Measurements from ENCODE around the gene RPLP1.
"Not testable (repeated sequence)": the region's sequence is repeated elsewhere in the genome, so short reads cannot be mapped to it uniquely, and the experiment has no call there.

Gene RPLP1

DNA sequence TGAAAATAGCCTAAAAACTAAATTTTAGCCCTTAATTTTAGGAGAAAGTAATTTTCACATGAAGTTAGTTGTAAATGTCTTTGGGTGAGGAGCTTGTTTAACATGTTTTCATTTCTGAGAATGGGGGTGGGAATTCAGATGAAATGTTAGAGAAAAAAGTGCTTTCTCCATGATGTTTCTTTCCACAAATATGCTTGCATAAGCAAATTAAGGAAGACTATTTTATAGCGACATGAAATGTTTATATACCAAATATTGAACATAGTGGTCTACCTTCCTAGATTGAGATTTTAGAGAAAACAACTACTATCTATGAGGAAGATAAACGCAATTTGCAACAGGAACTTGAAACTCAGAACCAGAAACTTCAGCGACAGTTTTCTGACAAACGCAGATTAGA, 13.0 kb upstream of the RPLP1 start:
- no peak for DNase-seq (ENCODE audit: low spot score)

DNA sequence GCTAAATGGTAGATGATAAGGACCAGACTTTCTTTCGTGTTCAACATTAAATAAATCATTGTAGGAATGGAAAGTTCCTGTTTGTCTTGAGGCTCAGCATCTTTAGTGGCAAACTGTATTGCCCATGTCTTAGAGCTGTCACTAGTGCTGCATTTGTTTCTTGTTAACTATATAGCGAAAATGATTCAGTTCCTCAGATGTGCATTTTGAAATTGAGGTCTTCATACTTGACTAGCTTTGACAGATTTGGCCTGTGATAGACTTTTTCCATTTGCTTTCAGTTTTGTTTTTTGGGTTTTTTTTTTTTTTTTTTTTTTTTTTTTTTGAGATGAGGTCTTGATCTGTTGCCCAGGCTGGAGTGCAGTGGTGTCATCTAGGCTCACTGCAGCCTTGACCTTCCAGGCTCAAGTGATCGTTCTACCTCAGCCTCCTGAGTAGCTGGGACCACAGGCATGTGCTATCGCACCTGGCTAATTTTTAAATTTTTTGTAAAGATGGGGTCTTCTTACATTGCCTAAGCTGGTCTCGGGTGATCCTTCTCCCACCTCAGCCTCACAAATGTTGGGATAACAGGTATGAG, 9.5 kb upstream of the RPLP1 start:
- no peak for DNase-seq (ENCODE audit: low spot score)

DNA sequence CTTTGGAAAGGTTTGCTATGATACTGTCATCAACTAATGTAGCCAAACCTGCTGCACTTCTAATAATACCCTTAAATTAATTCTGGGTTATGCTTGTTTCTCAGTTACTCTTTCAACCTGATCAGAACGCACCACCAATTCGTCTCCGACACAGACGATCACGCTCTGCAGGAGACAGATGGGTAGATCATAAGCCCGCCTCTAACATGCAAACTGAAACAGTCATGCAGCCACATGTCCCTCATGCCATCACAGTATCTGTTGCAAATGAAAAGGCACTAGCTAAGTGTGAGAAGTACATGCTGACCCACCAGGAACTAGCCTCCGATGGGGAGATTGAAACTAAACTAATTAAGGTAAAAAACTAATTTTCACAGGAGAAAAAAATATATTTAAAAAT, 7.9 kb upstream of the RPLP1 start:
- no peak for DNase-seq (ENCODE audit: low spot score)

DNA sequence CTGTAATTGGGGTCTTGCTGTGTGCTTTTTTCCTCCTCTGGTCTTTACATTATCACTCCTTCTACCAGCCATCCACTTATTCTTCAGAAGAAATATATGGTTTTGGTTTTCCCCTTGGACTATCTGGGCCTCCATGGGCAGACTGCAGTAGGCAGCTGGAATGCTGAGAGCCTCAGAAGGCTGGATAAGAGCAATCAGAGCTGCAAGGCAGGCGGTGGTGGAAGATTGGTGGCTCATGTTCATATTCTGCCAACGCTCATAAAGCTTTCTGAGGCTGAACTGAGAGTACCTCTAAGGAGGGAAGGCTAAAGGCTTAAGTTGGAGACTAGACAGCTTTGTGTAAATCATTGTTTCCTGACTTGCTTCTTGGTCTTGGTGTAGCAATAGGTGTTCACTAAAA, 5.7 kb upstream of the RPLP1 start:
- DNase-seq (ENCODE audit: low spot score), result no peak

DNA sequence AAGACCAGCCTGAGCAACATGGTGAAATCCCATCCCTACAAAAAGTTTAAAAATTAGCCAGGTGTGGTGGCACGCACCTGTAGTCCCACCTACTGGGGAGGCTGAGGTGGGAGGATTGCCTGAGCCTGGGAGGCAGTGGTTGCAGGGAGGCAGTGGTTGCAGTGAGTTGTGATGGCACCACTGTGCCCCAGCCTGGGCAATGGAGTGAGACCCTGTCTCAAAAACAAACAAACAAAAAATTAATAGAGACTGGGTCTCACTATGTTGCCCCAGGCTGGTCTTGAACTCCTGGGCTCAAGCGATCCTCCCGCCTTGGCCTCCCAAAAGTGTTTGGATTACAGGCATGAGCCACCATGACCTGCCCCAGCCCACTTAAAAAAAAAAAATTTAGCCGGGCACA, 2.4 kb upstream of the RPLP1 start:
- DNase-seq (ENCODE audit: low spot score), result not testable (repeated sequence)

DNA sequence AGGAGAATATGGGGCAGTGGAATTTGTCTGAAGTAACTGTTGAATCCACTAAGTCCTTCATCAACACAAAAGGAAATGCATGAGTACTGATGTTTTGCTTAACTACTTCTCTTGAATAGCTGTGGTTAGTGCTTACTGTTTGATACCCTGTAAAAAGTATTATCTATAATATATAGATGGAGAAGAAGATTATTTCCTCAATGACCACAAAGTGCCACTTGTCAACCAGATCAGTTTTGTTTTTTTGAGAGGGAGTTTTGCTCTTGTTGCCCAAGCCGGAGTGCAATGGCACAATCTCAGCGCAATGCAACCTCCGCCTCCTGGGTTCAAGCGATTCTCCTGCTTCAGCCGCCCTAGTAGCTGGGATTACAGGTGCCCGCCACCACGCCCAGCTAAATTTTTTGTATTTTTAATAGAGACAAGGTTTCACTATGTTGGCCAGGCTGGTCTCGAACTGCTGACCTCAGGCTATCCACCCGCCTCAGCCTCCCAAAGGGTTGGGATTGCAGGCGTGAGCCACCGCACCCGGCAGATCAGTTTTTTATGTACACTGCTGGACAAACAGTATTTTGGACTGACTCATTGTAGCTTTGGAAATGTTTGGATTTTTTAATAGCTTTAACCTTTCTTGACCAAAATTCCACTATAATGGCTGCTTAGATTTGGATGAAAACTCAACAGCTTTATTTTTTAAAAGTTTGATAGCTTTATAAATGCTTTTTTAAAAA, 1.5 kb upstream of the RPLP1 start:
- DNase-seq (ENCODE audit: low spot score), result no peak

DNA sequence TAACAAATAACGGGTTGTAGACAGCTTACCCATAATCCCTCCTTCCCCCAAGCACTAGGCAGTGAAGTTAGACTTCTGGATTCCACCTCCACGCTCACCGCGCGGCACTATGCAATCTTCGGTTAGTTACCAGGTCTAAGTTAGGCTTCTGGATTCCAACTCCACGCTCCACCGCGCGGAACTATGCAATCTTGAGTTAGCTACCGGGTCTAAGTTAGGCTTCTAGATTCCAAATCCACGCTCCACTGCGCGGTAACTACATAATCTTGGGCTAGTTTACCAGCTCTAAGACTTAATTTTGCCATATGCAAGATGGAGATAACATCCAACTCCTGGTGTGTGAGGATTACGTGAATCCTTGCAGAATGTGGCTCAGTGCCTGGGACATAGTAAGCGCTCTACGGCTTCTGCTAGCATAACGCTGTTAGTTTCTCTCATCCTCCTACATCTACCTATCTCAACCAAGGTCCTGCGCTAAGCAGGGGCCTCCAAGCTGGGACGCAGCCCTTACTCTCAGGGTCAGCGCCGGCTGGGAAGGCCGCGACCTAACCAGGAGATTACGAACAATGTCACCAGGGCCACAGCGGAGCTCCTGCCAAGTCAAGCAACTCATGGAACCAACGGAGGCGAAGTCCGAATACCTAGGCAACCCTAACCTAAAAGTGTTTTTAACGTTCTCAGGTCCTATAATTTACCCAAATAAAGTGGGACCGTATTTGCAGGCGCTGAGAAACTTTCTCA, 497 bp upstream of the RPLP1 start:
- peak; percentile 39 for DNase-seq (ENCODE audit: low spot score)

DNA sequence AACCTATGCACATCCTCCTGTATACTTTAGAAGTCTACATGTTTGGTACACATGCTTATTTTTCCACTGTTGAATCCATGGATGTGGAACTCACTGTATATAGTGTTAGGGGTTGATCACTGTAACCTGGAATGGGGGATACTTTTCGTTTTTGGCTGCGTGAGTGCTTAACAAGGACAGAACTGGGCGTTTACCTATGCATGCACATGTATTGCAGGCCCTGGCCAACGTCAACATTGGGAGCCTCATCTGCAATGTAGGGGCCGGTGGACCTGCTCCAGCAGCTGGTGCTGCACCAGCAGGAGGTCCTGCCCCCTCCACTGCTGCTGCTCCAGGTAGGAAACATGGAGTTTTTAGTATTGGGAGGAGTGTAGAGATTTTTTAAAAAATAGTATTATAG, 2.3 kb downstream of the RPLP1 start:
- no peak for DNase-seq (ENCODE audit: low spot score)

DNA sequence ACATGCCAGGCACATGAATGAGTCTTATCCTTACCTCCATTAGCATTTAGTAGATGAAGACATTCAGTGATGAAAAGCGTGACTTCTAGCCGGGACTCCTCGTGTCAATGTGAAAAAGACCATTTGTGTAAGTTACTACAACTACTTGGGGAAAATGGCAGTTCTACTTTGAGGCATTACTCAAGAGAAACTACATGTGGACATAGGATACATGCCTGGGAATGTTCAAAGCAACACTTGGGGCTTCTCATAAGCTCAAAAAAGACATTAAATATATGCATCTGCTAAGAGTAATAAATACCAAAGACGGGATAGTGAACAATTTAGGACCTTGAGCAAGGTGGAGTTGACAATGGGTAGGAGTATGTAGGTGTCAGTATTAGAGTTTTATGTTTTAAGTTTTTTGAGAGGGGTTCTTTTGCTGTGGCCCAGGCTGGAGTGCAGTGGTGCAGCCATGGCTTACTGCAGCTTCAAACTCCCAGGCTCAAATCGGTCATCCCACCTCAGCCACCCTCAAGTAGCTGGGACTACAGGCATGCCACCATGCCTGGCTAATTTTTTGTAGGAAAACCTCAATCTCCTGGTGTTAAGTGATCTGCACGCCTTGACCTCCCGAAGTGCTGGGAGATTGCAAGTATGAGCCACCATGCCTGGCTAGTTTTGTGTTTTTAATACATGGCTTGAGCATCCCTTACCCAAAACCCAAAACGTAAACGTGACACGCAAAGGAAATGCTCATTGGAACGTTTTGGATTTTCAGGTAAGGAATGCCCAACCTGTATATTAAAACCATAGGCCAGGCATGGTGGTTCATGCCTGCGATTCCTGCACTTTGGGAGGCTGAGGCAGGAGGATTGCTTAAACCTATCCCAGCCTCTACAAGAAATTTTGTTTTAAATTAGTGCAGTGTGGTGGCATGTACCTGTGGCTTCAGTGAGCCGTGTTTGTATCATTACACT, 3.9 kb downstream of the RPLP1 start:
- no peak for DNase-seq (ENCODE audit: low spot score)

DNA sequence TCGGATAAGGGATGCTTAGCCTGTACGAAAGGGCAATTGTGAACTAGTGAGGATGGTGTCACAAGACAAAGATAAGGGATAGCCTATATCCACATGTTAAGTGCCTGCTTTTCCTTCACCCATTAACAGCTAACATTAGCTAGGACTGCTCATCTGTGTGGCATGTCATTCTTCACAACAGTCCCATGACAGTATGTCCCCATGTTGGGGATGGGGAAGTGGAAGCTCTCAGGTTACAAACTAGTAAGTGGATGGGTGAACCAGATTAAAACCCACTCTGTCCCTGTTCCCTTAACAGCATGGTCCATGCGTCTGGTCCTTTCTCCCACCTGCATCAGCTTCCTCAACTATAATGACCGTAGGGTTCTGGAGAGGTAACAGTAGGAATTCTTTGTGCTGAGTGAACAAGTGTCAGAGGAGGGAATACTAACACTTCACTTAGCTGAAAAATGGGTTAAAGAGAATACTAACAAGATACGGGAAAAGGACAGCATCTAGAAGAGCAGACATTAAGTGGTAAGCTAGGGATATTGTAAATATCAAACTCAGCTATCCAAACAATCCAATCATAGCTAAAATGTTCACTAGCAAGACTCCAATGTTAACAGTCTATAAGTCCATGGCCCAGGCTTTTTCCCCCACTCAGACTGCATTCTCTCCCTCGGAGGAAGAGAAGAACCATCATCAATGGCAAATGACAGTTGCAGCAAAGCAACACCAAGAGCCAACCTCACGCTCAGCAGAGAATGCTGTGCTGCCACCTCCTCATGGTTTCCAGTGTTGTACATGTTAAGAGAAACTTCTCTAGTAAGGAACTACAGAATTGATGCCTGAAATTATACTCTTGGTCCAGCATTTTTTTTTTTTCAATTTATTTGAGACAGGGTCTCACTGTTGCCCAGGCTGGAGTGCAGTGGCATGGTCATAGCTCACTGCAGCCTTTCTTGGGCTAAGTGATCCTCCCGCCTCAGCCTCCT, 5.0 kb downstream of the RPLP1 start:
- no peak for DNase-seq (ENCODE audit: low spot score)

DNA sequence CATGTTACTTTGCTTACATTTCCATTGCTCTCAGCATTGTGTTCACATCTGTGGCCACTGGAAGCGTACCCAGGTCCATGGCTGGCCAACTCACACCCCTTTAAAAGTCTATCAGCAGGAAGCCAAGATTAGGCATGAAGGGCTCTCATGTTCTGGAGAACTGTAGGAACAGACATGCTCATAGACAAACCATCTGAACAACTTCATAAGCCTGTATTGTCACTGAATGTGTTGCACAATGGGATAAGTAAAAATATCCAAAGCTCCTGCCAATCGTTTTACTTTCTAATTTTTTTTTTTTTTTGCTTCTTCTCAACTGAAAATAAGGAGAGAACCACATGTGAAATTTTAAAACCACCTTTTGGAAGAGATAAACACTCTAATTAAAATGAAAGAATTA, 6.4 kb downstream of the RPLP1 start:
- DNase-seq (ENCODE audit: low spot score), result no peak

DNA sequence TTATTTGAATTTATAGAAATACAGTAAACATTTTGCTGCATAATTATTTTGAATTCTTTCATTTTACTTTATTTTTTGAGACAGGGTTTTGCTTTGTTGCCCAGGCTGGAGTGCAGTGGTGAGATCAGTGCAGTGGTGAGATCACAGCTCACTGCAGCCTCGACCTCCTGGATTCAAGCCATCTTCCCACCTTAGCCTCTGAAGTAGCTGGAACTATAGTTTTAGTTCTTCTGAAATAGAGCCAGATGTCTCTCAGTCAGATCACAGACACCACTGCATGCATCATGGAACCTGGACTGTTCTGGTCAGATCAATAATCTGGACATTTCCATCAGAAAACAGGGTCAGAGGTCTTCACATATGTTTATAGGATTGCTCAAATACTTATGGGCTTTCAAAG, 7.9 kb downstream of the RPLP1 start:
- DNase-seq (ENCODE audit: low spot score), result no peak

DNA sequence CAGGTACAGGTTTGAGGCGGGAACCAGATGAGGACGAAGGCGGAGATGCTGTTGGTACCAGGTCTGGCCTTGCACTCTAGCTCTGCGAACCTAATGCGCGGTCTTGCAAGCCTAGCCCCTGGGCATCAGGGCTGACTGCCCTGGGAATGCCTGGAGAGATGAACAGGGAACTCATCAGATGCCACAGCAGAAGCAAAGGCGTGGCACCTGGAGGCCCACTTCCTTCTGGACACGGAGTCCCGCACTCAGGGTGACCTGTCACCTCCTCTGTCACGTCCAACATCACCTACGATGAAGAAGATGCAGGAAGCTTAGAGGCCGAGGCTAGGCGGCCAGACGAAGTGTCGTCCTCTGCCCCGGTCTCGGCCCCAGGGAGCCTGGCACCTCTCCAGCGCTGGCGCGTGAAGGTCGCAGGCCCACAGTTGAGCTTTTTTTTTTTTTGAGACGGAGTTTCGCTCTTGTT, 9.4 kb downstream of the RPLP1 start:
- no peak for DNase-seq (ENCODE audit: low spot score)

DNA sequence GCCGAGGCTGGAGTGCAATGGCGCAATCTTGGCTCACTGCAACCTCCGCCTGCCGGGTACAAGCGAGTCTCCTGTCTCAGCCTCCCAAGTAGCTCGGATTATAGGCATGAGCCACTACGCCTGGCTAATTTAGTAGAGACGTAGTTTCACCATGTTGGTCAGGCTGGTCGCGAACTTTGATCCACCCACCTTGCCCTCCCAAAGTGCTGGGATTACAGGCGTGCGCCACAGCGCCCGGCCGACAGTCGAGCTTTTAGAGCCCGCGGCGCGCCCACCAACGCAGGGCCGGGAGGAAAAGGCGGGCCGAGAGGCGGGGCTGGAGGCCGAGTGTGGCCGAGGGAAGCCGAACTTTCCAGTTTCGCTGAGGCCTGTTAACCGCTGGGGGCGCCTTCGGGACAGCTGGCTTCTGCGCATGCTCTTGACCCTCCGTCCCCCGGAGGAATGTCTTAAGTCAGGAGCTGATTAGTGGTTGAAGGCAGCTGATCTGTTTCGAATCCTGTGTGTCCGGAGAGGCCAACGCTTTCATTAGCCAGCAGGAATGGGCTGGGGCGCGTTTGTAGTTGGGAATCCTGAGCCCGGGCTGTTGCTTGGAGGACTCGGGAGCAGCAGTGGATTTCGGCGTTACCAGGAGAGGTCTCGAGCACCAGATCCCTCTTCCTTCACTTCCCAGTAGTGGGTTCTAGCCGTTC, 10.0 kb downstream of the RPLP1 start:
- DNase-seq (ENCODE audit: low spot score), result peak; percentile 95

DNA sequence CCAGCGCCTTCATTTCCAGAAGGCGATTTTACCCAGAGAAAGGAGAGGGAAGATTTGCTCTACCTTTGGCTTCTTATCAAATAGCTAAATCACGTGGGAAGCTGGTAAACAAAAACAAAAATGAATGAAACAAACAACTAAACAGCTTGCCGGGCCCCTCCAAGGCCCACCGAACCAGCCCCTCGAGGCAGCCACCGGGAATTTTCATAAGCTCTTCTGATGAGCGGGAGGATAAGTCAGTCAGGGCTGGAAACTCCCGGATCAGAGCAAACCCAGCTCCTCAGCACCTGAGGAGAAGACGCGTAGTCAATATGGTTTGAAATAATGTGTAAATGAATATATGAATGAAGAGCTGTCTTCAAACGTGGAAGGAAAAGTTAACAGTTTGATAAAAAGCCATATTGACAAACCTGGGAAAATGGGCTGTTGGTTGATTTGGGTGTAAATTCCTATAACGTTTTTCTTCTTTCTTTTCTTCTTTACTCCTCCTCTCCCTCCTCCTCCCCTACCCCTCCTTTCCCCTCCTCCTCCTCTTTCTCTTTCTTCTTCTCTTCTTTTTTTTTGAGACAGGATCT, 10.7 kb downstream of the RPLP1 start:
- peak; percentile 54 for DNase-seq (ENCODE audit: low spot score)

DNA sequence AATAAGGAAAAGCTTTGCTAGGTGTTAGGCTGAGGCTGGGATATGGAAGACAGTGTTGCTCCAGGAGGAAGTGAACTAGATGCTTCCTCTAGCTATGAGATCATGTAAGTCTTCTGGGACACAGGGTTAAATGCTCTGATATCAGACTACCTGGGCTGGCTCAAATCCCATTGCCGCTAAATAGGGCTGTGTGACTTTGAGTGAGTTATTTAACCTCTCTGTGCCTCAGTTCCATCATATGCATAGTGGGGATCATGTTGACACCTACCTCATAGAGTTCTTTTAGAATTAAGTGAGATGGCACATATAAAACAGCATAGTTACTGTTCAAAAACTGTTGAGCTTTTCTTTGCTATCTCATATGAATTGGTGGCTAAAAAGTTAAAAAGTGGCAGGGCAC, 12.6 kb downstream of the RPLP1 start:
- DNase-seq (ENCODE audit: low spot score), result no peak

DNA sequence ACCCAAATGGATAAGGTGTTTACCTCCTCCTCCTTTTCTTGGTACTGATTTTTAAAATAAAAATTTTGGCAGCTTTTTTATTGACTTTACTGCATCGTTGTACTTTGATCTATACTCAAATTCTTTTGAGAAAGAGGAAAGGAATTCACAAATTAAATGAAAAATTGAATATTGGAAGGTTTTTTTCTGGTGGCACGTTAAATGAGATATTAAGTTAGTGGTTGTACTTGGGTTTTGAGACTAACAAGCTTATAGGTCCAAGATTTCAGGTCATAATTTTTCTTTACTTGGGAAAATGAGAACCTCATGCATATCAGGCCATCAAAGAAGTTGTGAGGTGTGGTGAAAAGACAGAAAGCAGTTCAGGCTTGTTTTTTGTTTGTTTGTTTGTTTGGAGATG, 14.1 kb downstream of the RPLP1 start:
- DNase-seq (ENCODE audit: low spot score), result no peak

DNA sequence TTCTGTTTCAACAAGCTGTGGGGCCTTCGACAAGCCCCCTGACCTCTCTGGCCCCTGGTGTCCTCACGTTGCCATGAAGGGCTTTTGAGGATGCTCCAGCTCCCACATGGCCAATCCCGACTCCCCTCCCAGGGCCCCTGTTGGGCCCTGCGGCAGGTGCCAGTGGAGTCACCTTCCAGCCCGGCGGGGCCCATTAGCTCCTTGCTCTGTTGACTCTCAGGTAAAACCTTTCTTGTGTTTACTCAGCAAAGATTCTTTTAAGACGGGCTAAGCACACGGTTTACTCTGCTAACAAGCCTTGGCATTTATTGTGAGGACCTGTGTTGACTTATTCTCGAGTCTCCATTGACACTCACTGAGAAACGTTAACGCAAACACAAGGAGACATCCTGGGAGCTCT, 15.0 kb downstream of the RPLP1 start:
- no peak for DNase-seq (ENCODE audit: low spot score)

DNA sequence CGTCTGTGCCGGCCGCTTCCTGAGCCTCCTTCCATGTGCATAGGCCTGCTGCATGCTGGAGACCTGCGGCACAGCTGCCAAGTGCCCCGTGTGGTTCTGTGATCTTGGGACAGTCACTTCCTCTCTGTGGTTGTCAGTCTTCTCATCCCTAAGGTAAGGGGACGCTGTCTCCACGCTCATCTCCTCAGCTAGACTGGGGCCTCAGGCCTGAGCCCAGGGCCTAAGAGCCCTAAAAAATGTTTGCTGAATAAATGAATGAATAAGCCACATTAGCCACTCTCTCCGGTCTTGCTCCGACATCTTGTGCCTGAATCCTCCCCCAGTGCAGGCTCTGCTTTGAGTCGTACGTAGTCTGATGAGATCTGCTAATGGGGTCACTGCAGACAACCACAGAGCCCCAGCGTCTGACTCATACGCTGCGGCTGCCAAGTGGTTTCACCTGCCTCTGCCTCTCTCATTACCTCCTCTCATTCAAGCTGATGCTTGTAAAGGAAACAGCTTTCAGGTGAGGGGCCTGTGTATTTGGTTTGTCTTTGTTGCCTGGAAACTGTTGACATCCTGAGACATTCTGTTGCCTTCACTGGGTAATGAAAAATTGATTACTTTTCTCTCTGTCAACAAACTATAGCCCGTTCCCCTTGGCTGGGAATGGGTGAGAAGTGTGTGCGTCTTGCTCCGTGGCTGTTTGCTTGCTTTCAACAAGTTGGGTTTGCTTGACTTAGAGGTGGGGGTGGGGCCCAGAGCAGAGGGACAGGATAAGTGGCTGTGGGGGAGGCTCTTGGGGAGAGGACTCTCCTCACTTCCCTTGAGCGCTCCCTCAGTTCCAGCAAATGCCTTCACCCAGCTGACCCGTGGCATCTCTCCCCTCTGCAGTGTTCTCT, 15.9 kb downstream of the RPLP1 start:
- DNase-seq (ENCODE audit: low spot score), result no peak
